ENCODE data around the gene ZMYND8. TPM values are rescaled to one million over a fixed set of nuclear protein-coding genes. Genes with fewer than 3 reads are reported as not detected.

The ZMYND8 gene
- total RNA-seq, 1 experiment from 2014 or later: 29.0 TPM

GRCh38 chr20:47353692-47354463 lies 2.6 kb downstream of the ZMYND8 start:
- Histone ChIP-seq H3K36me3 (ENCODE audit: control insufficient read depth in 1 of 2, insufficient read depth in 2 of 2, low read length in 2 of 2) (peaks cover 0 to 4% of the 10 kb centered on the region in 2 experiments; a peak in 1 of 4 replicates), H4K20me1 (ENCODE audit: insufficient read depth) (no peaks in the 10 kb centered on the region), H3K9me2 (ENCODE audit: insufficient read depth) (no peaks in the 10 kb centered on the region), H3K9ac (ENCODE audit: low read length) (no peak overlapping the region), H3K4me3 (replicated peaks in 1 of 2; ENCODE audit: low read depth in 1 of 2, low read length in 2 of 2) (no peak overlapping the region), H3K4me1 (ENCODE audit: control insufficient read depth in 1 of 2, insufficient read depth in 2 of 2, low read length in 2 of 2) (peaks cover 54 to 57% of the 10 kb centered on the region in 2 experiments), H3K27ac (ENCODE audit: low read depth, low read length) (no peak overlapping the region), H3K4me2 (ENCODE audit: low read length) (peak overlapping the region; percentile 89; the same call in 1 of the 2 replicates), H3K27me3 (ENCODE audit: insufficient read depth, low read length) (no peaks in the 10 kb centered on the region), H3K79me2 (ENCODE audit: insufficient read depth, low read length) (peaks cover 72% of the 10 kb centered on the region), H2AFZ (ENCODE audit: low read depth, low read length, poor library complexity, severe bottlenecking) (no peak overlapping the region), H3K9me3 (ENCODE audit: control insufficient read depth in 1 of 2, insufficient read depth in 1 of 2, low read depth in 1 of 2, low read length in 2 of 2) (no peaks in the 10 kb centered on the region)
- intact Hi-C loops (cut with micrococcal nuclease): no loop called here
- ATAC-seq (no peak), DNase-seq (ENCODE audit: low read depth, low spot score) (no peak)
- no peak for TF ChIP-seq ZNF274 (IDR thresholded peaks at IDR 0.05; ENCODE audit: low read depth, low read length)
- TF ChIP-seq POLR2AphosphoS5 (IDR thresholded peaks at IDR 0.05; ENCODE audit: low read depth, low read length): no peak
- no peak for TF ChIP-seq ELF1 (IDR thresholded peaks at IDR 0.05; ENCODE audit: borderline replicate concordance, low read depth)
- TF ChIP-seq SRF (IDR thresholded peaks at IDR 0.05; ENCODE audit: low read depth): no peak
- no peak for TF ChIP-seq RAD21 (IDR thresholded peaks at IDR 0.05; ENCODE audit: low read depth)
- TF ChIP-seq ZBTB33 (IDR thresholded peaks at IDR 0.05; ENCODE audit: extremely low read depth, insufficient replicate concordance, low read length): no peak
- RAD21 ChIA-PET (ENCODE audit: low non-redundant PET in 1 of 2, low total read pairs in 2 of 2, uncharacterized antibody in 2 of 2, unreplicated experiment in 2 of 2): interaction anchor here in 1 of 2 experiments (1.0 kb wide), 1 partner anchor 30 kb away, joined by 3 read pairs; no protein-coding TSS in a partner anchor
- POLR2A ChIA-PET: no interaction called here
- BruUV-seq (replicated peaks): no TSS peak
- CTCF ChIA-PET: interaction anchor here (3.1 kb wide), 1 partner anchor 30 kb away, joined by 13 read pairs; no protein-coding TSS in a partner anchor

Measured in HCT116 (cell line).